ENCODE data around the gene PPP1R13B. TPM values are rescaled to one million over a fixed set of nuclear protein-coding genes. Genes with fewer than 3 reads are reported as not detected.

The PPP1R13B gene
- total RNA-seq, 1 experiment from 2014 or later: 17.8 TPM

- Histone ChIP-seq H3K36me3 (ENCODE audit: control insufficient read depth in 1 of 2, insufficient read depth in 2 of 2, low read length in 2 of 2) (peaks cover 0 to 3% of the 10 kb centered on the region in 2 experiments; a peak in 2 of 4 replicates), H3K9me2 (ENCODE audit: insufficient read depth) (no peaks in the 10 kb centered on the region), H4K20me1 (ENCODE audit: insufficient read depth) (no peaks in the 10 kb centered on the region), H3K4me3 (replicated peaks in 1 of 2; ENCODE audit: low read depth in 1 of 2, low read length in 2 of 2) (no peak overlapping the region), H3K9ac (ENCODE audit: low read length) (no peak overlapping the region), H3K9me3 (ENCODE audit: control insufficient read depth in 1 of 2, insufficient read depth in 1 of 2, low read depth in 1 of 2, low read length in 2 of 2) (no peaks in the 10 kb centered on the region), H3K27ac (ENCODE audit: low read depth, low read length) (no peak overlapping the region), H2AFZ (ENCODE audit: low read depth, low read length, poor library complexity, severe bottlenecking) (no peak overlapping the region), H3K4me2 (ENCODE audit: low read length) (no peak overlapping the region), H3K79me2 (ENCODE audit: insufficient read depth, low read length) (no peaks in the 10 kb centered on the region), H3K27me3 (ENCODE audit: insufficient read depth, low read length) (no peaks in the 10 kb centered on the region), H3K4me1 (ENCODE audit: control insufficient read depth in 1 of 2, insufficient read depth in 2 of 2, low read length in 2 of 2) (no peaks in the 10 kb centered on the region)
- no TSS peak for BruUV-seq (replicated peaks)
- no peak for TF ChIP-seq EZH2phosphoT487 (IDR thresholded peaks at IDR 0.05; ENCODE audit: borderline replicate concordance)
- TF ChIP-seq POLR2A (IDR thresholded peaks at IDR 0.05; ENCODE audit: borderline replicate concordance, extremely low read depth, insufficient read depth, insufficient read length): no peak
- TF ChIP-seq TCF7L2 (IDR thresholded peaks at IDR 0.05; ENCODE audit: borderline replicate concordance, extremely low read depth, insufficient read depth, insufficient read length): no peak
- TF ChIP-seq JUND (IDR thresholded peaks at IDR 0.05): no peak
- no peak for TF ChIP-seq CTCF (IDR thresholded peaks at IDR 0.05 in 2 of 3, conservative IDR thresholded peaks at IDR 0.05 in 1 of 3; ENCODE audit: borderline replicate concordance in 1 of 3, insufficient read depth in 1 of 3, low read depth in 2 of 3, low read length in 2 of 3)
- intact Hi-C loops (cut with micrococcal nuclease): no loop called here
- RAD21 ChIA-PET (ENCODE audit: low non-redundant PET in 1 of 2, low total read pairs in 2 of 2, uncharacterized antibody in 2 of 2, unreplicated experiment in 2 of 2): no interaction called here
- POLR2A ChIA-PET: no interaction called here
- CTCF ChIA-PET: no interaction called here
- no peak for DNase-seq (ENCODE audit: low read depth, low spot score)
- no peak for ATAC-seq
Observed at GRCh38 chr14:103738701-103739451, 108.5 kb downstream of the PPP1R13B start.

GRCh38 chr14:103738166-103738565 lies 109.2 kb downstream of the PPP1R13B start:
- RAD21 ChIA-PET (ENCODE audit: low non-redundant PET in 1 of 2, low total read pairs in 2 of 2, uncharacterized antibody in 2 of 2, unreplicated experiment in 2 of 2): no interaction called here
- no peak overlapping the region for H3K9ac ChIP-seq (ENCODE audit: low read length)
- DNase-seq (ENCODE audit: low read depth, low spot score) (no peak), ATAC-seq (no peak)
- no peaks in the 10 kb centered on the region for H3K27me3 ChIP-seq (ENCODE audit: insufficient read depth, low read length)
- H3K79me2 ChIP-seq (ENCODE audit: insufficient read depth, low read length): no peaks in the 10 kb centered on the region
- H3K36me3 ChIP-seq (ENCODE audit: control insufficient read depth in 1 of 2, insufficient read depth in 2 of 2, low read length in 2 of 2): peaks cover 0 to 3% of the 10 kb centered on the region in 2 experiments; a peak in 3 of 4 replicates
- H3K4me1 ChIP-seq (ENCODE audit: control insufficient read depth in 1 of 2, insufficient read depth in 2 of 2, low read length in 2 of 2): no peaks in the 10 kb centered on the region
- no peaks in the 10 kb centered on the region for H3K9me2 ChIP-seq (ENCODE audit: insufficient read depth)
- CTCF ChIA-PET: no interaction called here
- H3K4me3 ChIP-seq (replicated peaks in 1 of 2; ENCODE audit: low read depth in 1 of 2, low read length in 2 of 2): no peak overlapping the region
- H3K4me2 ChIP-seq (ENCODE audit: low read length): no peak overlapping the region
- no peak for TF ChIP-seq EGR1 (IDR thresholded peaks at IDR 0.05; ENCODE audit: low read depth)
- no peak for TF ChIP-seq POLR2AphosphoS5 (IDR thresholded peaks at IDR 0.05; ENCODE audit: low read depth, low read length)
- no peak for TF ChIP-seq SP1 (IDR thresholded peaks at IDR 0.05; ENCODE audit: low read depth)
- intact Hi-C loops (cut with micrococcal nuclease): no loop called here
- BruUV-seq (replicated peaks): no TSS peak
- POLR2A ChIA-PET: no interaction called here
- no peaks in the 10 kb centered on the region for H3K9me3 ChIP-seq (ENCODE audit: control insufficient read depth in 1 of 2, insufficient read depth in 1 of 2, low read depth in 1 of 2, low read length in 2 of 2)
- no peaks in the 10 kb centered on the region for H4K20me1 ChIP-seq (ENCODE audit: insufficient read depth)
- H2AFZ ChIP-seq (ENCODE audit: low read depth, low read length, poor library complexity, severe bottlenecking): no peak overlapping the region
- no peak overlapping the region for H3K27ac ChIP-seq (ENCODE audit: low read depth, low read length)
